Measurements from ENCODE around the gene VPS4A. TPM values are rescaled to one million over a fixed set of nuclear protein-coding genes. Genes with fewer than 3 reads are reported as not detected.

Gene VPS4A
- total RNA-seq, 1 experiment from 2014 or later = 45.8 TPM

DNA sequence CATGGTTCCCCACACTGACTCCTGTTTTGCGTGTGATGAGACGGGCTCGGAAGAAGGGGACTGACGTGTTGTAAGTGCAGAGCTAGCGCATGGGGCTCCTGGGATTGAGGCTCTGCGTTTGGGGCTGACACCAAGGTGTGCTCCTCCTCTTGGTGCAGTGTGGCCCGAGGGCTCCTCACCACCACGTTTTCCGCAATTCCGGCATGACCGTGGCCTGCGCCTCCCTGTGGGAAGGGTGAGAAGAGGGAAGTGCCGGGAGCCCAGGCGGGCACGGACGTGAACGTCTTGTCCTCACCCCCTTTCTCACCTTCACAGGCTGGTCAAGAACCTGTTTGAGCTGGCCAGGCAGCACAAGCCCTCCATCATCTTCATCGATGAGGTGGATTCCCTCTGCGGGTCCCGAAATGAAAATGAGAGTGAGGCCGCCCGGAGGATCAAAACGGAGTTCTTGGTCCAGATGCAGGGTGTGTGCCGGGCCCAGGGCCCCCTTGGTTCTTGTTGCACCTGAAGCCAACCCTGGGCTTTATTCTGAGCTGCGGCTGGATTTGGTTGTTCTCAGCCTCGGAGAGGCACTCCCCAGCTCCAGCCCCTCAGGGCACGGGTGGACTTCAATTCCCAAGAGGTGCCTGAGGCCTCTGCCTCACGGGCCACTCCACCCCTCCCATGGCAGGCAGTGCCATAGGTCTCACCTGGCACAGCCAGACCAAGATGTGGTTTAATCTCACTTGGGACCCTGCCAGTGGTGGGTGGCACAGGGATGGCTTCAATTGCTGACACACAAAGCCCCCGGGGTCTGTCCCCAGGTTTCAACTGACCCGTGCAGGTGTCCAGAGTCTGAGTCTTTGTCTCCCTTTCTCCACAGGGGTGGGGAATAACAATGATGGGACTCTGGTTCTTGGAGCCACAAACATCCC is 8.9 kb downstream of the VPS4A start:
- BruUV-seq (replicated peaks) = no TSS peak
- H3K27me3 Mint-ChIP-seq (ENCODE audit: insufficient read depth, unreplicated experiment) = no peaks in the 10 kb centered on the region
- H3K9me3 Mint-ChIP-seq (ENCODE audit: unreplicated experiment) = no peaks in the 10 kb centered on the region
- peak in 1 of 2 experiments; percentile 31 for DNase-seq
- H3K4me1 ChIP-seq = no peaks in the 10 kb centered on the region
- H3K36me3 Mint-ChIP-seq (ENCODE audit: insufficient read depth, unreplicated experiment) = peaks cover 95% of the 10 kb centered on the region
- no peaks in the 10 kb centered on the region for H3K27me3 ChIP-seq (replicated peaks; ENCODE audit: control insufficient read depth, insufficient read depth, low read length)
- TF ChIP-seq, protein P1, sequence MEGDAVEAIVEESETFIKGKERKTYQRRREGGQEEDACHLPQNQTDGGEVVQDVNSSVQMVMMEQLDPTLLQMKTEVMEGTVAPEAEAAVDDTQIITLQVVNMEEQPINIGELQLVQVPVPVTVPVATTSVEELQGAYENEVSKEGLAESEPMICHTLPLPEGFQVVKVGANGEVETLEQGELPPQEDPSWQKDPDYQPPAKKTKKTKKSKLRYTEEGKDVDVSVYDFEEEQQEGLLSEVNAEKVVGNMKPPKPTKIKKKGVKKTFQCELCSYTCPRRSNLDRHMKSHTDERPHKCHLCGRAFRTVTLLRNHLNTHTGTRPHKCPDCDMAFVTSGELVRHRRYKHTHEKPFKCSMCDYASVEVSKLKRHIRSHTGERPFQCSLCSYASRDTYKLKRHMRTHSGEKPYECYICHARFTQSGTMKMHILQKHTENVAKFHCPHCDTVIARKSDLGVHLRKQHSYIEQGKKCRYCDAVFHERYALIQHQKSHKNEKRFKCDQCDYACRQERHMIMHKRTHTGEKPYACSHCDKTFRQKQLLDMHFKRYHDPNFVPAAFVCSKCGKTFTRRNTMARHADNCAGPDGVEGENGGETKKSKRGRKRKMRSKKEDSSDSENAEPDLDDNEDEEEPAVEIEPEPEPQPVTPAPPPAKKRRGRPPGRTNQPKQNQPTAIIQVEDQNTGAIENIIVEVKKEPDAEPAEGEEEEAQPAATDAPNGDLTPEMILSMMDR (IDR thresholded peaks at IDR 0.05; ENCODE audit: insufficient read depth in 1 of 2, low read depth in 1 of 2, low read length in 1 of 2, severe bottlenecking in 1 of 2, unreplicated experiment in 1 of 2) = no peak
- peaks cover 20% of the 10 kb centered on the region for H3K36me3 ChIP-seq (ENCODE audit: control insufficient read depth, insufficient read depth, low read length)
- H3K4me3 ChIP-seq (ENCODE audit: low read depth, low read length) = no peak overlapping the region
- POLR2A ChIA-PET = no interaction called here
- CTCF ChIA-PET = no interaction called here
- no peak overlapping the region for H3K27ac Mint-ChIP-seq (ENCODE audit: unreplicated experiment)
- intact Hi-C loops (cut with micrococcal nuclease; ENCODE audit: unreplicated experiment) = no loop called here
- H3K9me3 ChIP-seq = no peaks in the 10 kb centered on the region
- H3K4me1 Mint-ChIP-seq (ENCODE audit: low read depth, unreplicated experiment) = peaks cover 6% of the 10 kb centered on the region
- no peak overlapping the region for H3K4me3 Mint-ChIP-seq (ENCODE audit: unreplicated experiment)

GRCh38 chr16:69320740-69321073 is 9.6 kb downstream of the VPS4A start:
- CTCF ChIA-PET = no interaction called here
- POLR2A ChIA-PET = no interaction called here

DNA sequence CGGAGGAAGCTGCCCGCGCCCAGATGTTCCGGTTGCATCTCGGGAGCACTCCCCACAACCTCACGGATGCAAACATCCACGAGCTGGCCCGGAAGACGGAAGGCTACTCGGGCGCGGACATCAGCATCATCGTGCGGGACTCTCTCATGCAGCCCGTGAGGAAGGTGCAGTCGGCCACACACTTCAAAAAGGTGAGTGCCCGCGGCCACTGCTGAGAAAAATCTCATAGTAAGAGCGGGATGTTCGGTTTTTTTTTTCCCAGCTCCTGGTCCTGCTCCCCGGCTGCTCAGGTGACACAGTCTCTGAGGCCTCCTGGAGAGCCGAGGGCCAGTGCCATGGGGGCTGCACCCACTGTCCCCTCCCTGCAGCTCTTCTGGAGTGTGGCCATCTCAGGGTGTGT is 9.9 kb downstream of the VPS4A start:
- H3K27me3 Mint-ChIP-seq (ENCODE audit: insufficient read depth, unreplicated experiment) = no peaks in the 10 kb centered on the region
- peaks cover 95% of the 10 kb centered on the region for H3K36me3 Mint-ChIP-seq (ENCODE audit: insufficient read depth, unreplicated experiment)
- H3K4me3 ChIP-seq (ENCODE audit: low read depth, low read length) = no peak overlapping the region
- no peaks in the 10 kb centered on the region for H3K9me3 ChIP-seq
- H3K4me1 Mint-ChIP-seq (ENCODE audit: low read depth, unreplicated experiment) = peaks cover 12% of the 10 kb centered on the region
- H3K9me3 Mint-ChIP-seq (ENCODE audit: unreplicated experiment) = no peaks in the 10 kb centered on the region
- no peak overlapping the region for H3K27ac Mint-ChIP-seq (ENCODE audit: unreplicated experiment)
- POLR2A ChIA-PET = no interaction called here
- DNase-seq = peak in 1 of 2 experiments; percentile 25
- CTCF ChIA-PET = no interaction called here
- peaks cover 4% of the 10 kb centered on the region for H3K4me1 ChIP-seq
- TF ChIP-seq, protein P1 (IDR thresholded peaks at IDR 0.05; ENCODE audit: insufficient read depth in 1 of 2, low read depth in 1 of 2, low read length in 1 of 2, severe bottlenecking in 1 of 2, unreplicated experiment in 1 of 2) = no peak
- intact Hi-C loops (cut with micrococcal nuclease; ENCODE audit: unreplicated experiment) = no loop called here
- H3K4me3 Mint-ChIP-seq (ENCODE audit: unreplicated experiment) = no peak overlapping the region
- H3K27me3 ChIP-seq (replicated peaks; ENCODE audit: control insufficient read depth, insufficient read depth, low read length) = no peaks in the 10 kb centered on the region
- no TSS peak for BruUV-seq (replicated peaks)
- H3K36me3 ChIP-seq (ENCODE audit: control insufficient read depth, insufficient read depth, low read length) = peaks cover 23% of the 10 kb centered on the region

More at GRCh38 chr16:69320740-69321073, 9.6 kb downstream of the VPS4A start:
- H3K27me3 Mint-ChIP-seq (ENCODE audit: insufficient read depth, unreplicated experiment) = no peaks in the 10 kb centered on the region
- Histone ChIP-seq H3K27me3 (replicated peaks; ENCODE audit: control insufficient read depth, insufficient read depth, low read length) (no peaks in the 10 kb centered on the region), H3K4me1 (peaks cover under 1% of the 10 kb centered on the region), H3K36me3 (ENCODE audit: control insufficient read depth, insufficient read depth, low read length) (peaks cover 20% of the 10 kb centered on the region), H3K4me3 (ENCODE audit: low read depth, low read length) (no peak overlapping the region), H3K9me3 (no peaks in the 10 kb centered on the region)
- peaks cover 8% of the 10 kb centered on the region for H3K4me1 Mint-ChIP-seq (ENCODE audit: low read depth, unreplicated experiment)
- H3K4me3 Mint-ChIP-seq (ENCODE audit: unreplicated experiment) = no peak overlapping the region
- H3K27ac Mint-ChIP-seq (ENCODE audit: unreplicated experiment) = no peak overlapping the region
- BruUV-seq (replicated peaks) = no TSS peak
- H3K9me3 Mint-ChIP-seq (ENCODE audit: unreplicated experiment) = no peaks in the 10 kb centered on the region
- H3K36me3 Mint-ChIP-seq (ENCODE audit: insufficient read depth, unreplicated experiment) = peaks cover 95% of the 10 kb centered on the region
- TF ChIP-seq, protein P1 (IDR thresholded peaks at IDR 0.05; ENCODE audit: insufficient read depth in 1 of 2, low read depth in 1 of 2, low read length in 1 of 2, severe bottlenecking in 1 of 2, unreplicated experiment in 1 of 2) = no peak
- intact Hi-C loops (cut with micrococcal nuclease; ENCODE audit: unreplicated experiment) = no loop called here
- no peak for DNase-seq

Data from Caco-2 (cell line).